Omental fat pad (tissue), 4 donors: ENCODE data around the gene CD300LF. TPM values are rescaled to one million over a fixed set of nuclear protein-coding genes. Genes with fewer than 3 reads are reported as not detected.

Source experiments
- ATAC-seq: fragments of 150-250 bp; one replicate; pipeline ENCODE4 v1.9.1; 2016; ENCODE audit warnings: mild to moderate bottlenecking, moderate library complexity; ENCODE audit not compliant: low FRiP score
- DNase-seq: peaks from one replicate; pipeline ENCODE4 v3.0.0-alpha.2; 2019; ENCODE audit warnings: low spot score
- CTCF ChIP-seq, 3 donors: fragments of 450-650 bp; IDR thresholded peaks; one replicate each; pipeline ENCODE4 v1.5.1; 2016 to 2017; ENCODE audit warnings: antibody characterized with exemption in 3 of 3, mild to moderate bottlenecking in 3 of 3, moderate library complexity in 2 of 3
- total RNA-seq, 4 donors: library from RNA; depleted of rRNA; stranded (reverse); fragments of >200 nt; gene quantifications; one replicate each; pipeline ENCODE4 v1.1.0, GENCODE V29; 2016

CD300LF gene
- total RNA-seq, 4 donors from 2014 or later, result 1.1 to 2.5 (median 2.2) TPM; not detected in 1

GRCh38 chr17:74742978-74743545 lies 30.3 kb upstream of the CD300LF start:
- no peak for DNase-seq
- ATAC-seq, result no peak
- TF ChIP-seq CTCF (IDR thresholded peaks at IDR 0.05), result no peak

- DNase-seq (no peak), ATAC-seq (no peak)
- no peak for TF ChIP-seq CTCF (IDR thresholded peaks at IDR 0.05)
Measured at GRCh38 chr17:74742153-74742515, 29.4 kb upstream of the CD300LF start.

- DNase-seq, result no peak
- no peak for TF ChIP-seq CTCF (IDR thresholded peaks at IDR 0.05)
- no peak for ATAC-seq
Measured at GRCh38 chr17:74740641-74741387, 28.1 kb upstream of the CD300LF start.

GRCh38 chr17:74740173-74740572 lies 27.4 kb upstream of the CD300LF start:
- ATAC-seq (no peak), DNase-seq (no peak)
- TF ChIP-seq CTCF (IDR thresholded peaks at IDR 0.05), result no peak

GRCh38 chr17:74739227-74739831 lies 26.6 kb upstream of the CD300LF start:
- TF ChIP-seq CTCF (IDR thresholded peaks at IDR 0.05), result no peak
- ATAC-seq, result no peak
- no peak for DNase-seq

- DNase-seq (no peak), ATAC-seq (no peak)
- TF ChIP-seq CTCF (IDR thresholded peaks at IDR 0.05), result no peak
Measured at GRCh38 chr17:74738051-74738996, 25.6 kb upstream of the CD300LF start.
